SK-N-SH treated with all-trans-retinoic acid at 6 μM for 48 hours (cell line): Measurements from ENCODE around the gene ZRANB2.

ENCODE experiments used
- ATAC-seq: fragments of 200-7000 bp; cut with Tn5 transposase; 3 replicates; pipeline ENCODE4 v1.9.1; 2020; ENCODE audit warnings: mild to moderate bottlenecking, moderate library complexity
- ARNTL ChIP-seq: fragments of 450-650 bp; formaldehyde crosslinking; IDR thresholded peaks from 2 replicates; pipeline ENCODE4 v1.5.0; 2020; ENCODE audit warnings: low read depth, mild to moderate bottlenecking, moderate library complexity, borderline replicate concordance
- BACH2 ChIP-seq: fragments of 250-450 bp; sonication (Bioruptor Pico); IDR thresholded peaks from 2 replicates; pipeline ENCODE4 v1.9.0; 2021; ENCODE audit warnings: mild to moderate bottlenecking, borderline replicate concordance
- CSDC2 ChIP-seq: fragments of 250-450 bp; sonication (Bioruptor Pico); IDR thresholded peaks from 2 replicates; pipeline ENCODE4 v1.5.0; 2020; ENCODE audit warnings: mild to moderate bottlenecking, moderate library complexity
- ESRRG ChIP-seq: fragments of 250-450 bp; sonication (Bioruptor Pico); IDR thresholded peaks from 2 replicates; pipeline ENCODE4 v1.6.1; 2021; ENCODE audit warnings: mild to moderate bottlenecking
- ISL1 ChIP-seq: fragments of 250-450 bp; sonication (Bioruptor Pico); IDR thresholded peaks from 2 replicates; pipeline ENCODE4 v2.1.2; 2022; ENCODE audit warnings: mild to moderate bottlenecking, moderate library complexity
- OSR1 ChIP-seq: fragments of 250-450 bp; sonication (Bioruptor Pico); IDR thresholded peaks from 2 replicates; pipeline ENCODE4 v1.8.0; 2022; ENCODE audit warnings: moderate library complexity, mild to moderate bottlenecking, inconsistent platforms
- PPARA ChIP-seq: fragments of 250-450 bp; sonication (Bioruptor Pico); IDR thresholded peaks from 2 replicates; pipeline ENCODE4 v1.5.0; 2020; ENCODE audit warnings: mild to moderate bottlenecking, borderline replicate concordance
- RARB ChIP-seq: fragments of 250-450 bp; sonication (Bioruptor Pico); IDR thresholded peaks from 2 replicates; pipeline ENCODE4 v1.8.0; 2021; ENCODE audit warnings: mild to moderate bottlenecking, moderate library complexity
- TCF4 ChIP-seq: fragments of 250-450 bp; sonication (Bioruptor Pico); IDR thresholded peaks from 2 replicates; pipeline ENCODE4 v1.8.0; 2021; ENCODE audit warnings: mild to moderate bottlenecking, moderate library complexity, borderline replicate concordance
- TOX ChIP-seq: fragments of 250-450 bp; sonication (Bioruptor Pico); IDR thresholded peaks from 2 replicates; pipeline ENCODE4 v1.8.0; 2021; ENCODE audit warnings: mild to moderate bottlenecking, moderate library complexity, borderline replicate concordance
- ZC3H10 ChIP-seq: fragments of 250-450 bp; sonication (Bioruptor Pico); IDR thresholded peaks from 2 replicates; pipeline ENCODE4 v1.5.1; 2021; ENCODE audit warnings: mild to moderate bottlenecking, moderate library complexity
- ZFP3 ChIP-seq: fragments of 250-450 bp; sonication (Bioruptor Pico); IDR thresholded peaks from 2 replicates; pipeline ENCODE4 v1.5.0; 2020; ENCODE audit warnings: mild to moderate bottlenecking, moderate library complexity
- ZFP30 ChIP-seq: fragments of 450-650 bp; formaldehyde crosslinking; IDR thresholded peaks from 2 replicates; pipeline ENCODE4 v1.5.0; 2022; ENCODE audit warnings: mild to moderate bottlenecking, moderate library complexity
- ZNF565 ChIP-seq: fragments of 450-650 bp; formaldehyde crosslinking; conservative IDR thresholded peaks from 2 replicates; pipeline ENCODE4 v1.5.0; 2020; ENCODE audit warnings: low read depth, mild to moderate bottlenecking, moderate library complexity
- ZNF70 ChIP-seq: fragments of 450-650 bp; formaldehyde crosslinking; IDR thresholded peaks from 2 replicates; pipeline ENCODE4 v1.5.0; 2020; ENCODE audit warnings: mild to moderate bottlenecking, moderate library complexity
- ZNF8 ChIP-seq: fragments of 450-650 bp; formaldehyde crosslinking; IDR thresholded peaks from 2 replicates; pipeline ENCODE4 v1.5.0; 2020; ENCODE audit warnings: mild to moderate bottlenecking, moderate library complexity
- TF ChIP-seq, protein P1 (sequence below): fragments of 250-450 bp; sonication (Bioruptor Pico); IDR thresholded peaks from 2 replicates; pipeline ENCODE4 v1.8.0; 2021; ENCODE audit warnings: low read depth, mild to moderate bottlenecking, moderate library complexity, borderline replicate concordance
- TF ChIP-seq, protein P2 (sequence below): fragments of 250-450 bp; sonication (Bioruptor Pico); IDR thresholded peaks from 2 replicates; pipeline ENCODE4 v1.5.1; 2020; ENCODE audit warnings: low read depth, mild to moderate bottlenecking, moderate library complexity
- TF ChIP-seq, protein P3 (sequence below): fragments of 250-450 bp; sonication (Bioruptor Pico); IDR thresholded peaks from 2 replicates; pipeline ENCODE4 v1.5.1; 2021; ENCODE audit warnings: mild to moderate bottlenecking, moderate library complexity
- TF ChIP-seq, protein P4 (sequence below): fragments of 250-450 bp; sonication (Bioruptor Pico); IDR thresholded peaks from 2 replicates; pipeline ENCODE4 v1.8.0; 2020; ENCODE audit warnings: mild to moderate bottlenecking, moderate library complexity, borderline replicate concordance

The ZRANB2 gene

DNA sequence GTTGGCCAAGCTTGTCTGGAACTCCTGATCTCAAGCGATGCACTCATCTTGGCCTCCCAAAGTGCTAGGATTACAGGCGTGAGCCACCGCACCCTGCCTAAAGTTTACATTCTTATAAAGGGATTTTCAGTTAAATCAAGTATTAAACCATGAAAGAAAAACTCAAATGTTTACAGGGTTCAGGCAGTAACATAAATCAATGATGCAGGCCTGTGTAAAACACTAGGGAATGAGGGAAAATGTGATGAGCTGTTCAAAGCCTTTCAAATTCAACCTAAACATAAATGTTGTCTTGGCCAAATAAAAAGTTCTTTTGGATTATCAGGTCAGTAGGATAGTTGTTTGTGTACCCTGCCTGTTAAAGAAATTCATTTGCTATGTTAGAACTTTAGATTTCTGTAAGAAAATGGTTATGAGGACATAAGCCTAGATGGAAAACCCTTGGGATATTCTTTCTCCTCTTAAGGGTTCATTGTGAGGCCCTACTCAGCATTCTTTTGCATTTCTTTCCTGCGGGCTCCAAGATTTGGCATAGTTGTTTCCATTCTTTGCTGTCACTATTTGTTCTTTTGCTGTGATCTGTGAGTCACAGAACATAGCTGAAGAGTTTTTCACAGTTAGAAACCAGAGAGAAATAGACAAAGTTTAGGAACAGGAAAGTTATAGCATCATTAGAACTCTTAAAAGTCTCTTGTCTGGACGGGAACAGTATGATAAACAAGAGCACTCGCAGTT lies 8.9 kb upstream of the ZRANB2 start (continued):
- TF ChIP-seq, protein P1, sequence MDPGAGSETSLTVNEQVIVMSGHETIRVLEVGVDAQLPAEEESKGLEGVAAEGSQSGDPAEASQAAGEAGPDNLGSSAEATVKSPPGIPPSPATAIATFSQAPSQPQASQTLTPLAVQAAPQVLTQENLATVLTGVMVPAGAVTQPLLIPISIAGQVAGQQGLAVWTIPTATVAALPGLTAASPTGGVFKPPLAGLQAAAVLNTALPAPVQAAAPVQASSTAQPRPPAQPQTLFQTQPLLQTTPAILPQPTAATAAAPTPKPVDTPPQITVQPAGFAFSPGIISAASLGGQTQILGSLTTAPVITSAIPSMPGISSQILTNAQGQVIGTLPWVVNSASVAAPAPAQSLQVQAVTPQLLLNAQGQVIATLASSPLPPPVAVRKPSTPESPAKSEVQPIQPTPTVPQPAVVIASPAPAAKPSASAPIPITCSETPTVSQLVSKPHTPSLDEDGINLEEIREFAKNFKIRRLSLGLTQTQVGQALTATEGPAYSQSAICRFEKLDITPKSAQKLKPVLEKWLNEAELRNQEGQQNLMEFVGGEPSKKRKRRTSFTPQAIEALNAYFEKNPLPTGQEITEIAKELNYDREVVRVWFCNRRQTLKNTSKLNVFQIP (CRISPR knock-in tag) = no peak
- TF ChIP-seq ZNF565 (CRISPR knock-in tag) (no peak), TOX (CRISPR knock-in tag) (no peak), BACH2 (CRISPR knock-in tag) (no peak), PPARA (CRISPR knock-in tag) (no peak), ZFP30 (CRISPR knock-in tag) (no peak), RARB (CRISPR knock-in tag) (no peak)

DNA sequence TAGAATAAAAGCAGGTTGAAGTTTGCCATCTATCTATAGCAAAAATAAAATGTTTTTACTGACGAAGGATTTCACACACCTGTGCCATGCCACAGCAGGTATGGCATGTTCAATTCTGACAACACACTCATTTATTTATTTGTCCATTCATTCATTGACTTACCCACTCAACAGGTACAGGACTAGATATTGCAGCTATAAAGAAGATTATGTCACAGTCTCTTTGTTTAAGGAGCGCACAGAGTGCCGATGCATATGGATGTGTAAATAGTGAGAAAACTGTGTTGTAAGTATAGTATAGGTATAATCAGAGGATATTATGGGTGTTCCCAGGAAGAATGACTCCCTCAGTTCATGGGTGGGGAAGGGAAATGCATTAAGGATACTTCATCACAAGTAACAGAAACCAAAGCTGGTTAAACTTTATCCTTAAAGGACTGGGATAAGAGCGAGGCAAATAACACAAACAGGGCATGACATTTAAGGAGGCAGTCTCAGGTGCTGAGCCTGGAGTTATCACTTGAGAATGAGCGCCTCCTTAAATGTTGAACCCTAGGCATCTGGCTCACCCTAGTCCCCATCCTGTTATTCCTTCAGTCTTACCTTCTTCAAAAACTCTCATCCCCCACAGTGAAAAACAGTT lies 7.9 kb upstream of the ZRANB2 start:
- TF ChIP-seq, protein P2, sequence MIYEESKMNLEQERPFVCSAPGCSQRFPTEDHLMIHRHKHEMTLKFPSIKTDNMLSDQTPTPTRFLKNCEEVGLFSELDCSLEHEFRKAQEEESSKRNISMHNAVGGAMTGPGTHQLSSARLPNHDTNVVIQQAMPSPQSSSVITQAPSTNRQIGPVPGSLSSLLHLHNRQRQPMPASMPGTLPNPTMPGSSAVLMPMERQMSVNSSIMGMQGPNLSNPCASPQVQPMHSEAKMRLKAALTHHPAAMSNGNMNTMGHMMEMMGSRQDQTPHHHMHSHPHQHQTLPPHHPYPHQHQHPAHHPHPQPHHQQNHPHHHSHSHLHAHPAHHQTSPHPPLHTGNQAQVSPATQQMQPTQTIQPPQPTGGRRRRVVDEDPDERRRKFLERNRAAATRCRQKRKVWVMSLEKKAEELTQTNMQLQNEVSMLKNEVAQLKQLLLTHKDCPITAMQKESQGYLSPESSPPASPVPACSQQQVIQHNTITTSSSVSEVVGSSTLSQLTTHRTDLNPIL (CRISPR knock-in tag) = no peak
- TF ChIP-seq RARB (CRISPR knock-in tag) (no peak), TOX (CRISPR knock-in tag) (no peak)
- no peak for ATAC-seq

DNA sequence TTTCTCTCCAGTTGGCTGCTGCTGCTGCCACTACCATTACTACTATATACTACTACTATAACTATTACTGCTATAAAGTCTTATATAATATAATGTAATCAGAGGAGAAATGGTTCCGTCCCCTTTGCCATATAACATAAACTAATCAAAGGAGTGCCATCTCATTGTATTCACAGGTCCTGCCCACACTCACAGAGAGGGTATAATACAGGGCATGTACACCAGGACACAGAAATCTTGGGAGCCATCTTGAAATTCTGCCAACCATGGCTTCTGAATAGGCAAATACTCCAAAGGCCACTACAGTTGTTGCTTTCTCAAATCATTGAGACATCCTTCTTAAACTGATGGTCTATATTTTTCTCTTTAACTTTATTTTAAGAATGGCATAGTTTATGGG lies 6.9 kb upstream of the ZRANB2 start:
- ATAC-seq = no peak
- TF ChIP-seq ZNF8 (CRISPR knock-in tag) (no peak), ZNF70 (CRISPR knock-in tag) (no peak), TOX (CRISPR knock-in tag) (no peak)
- TF ChIP-seq, protein P3, sequence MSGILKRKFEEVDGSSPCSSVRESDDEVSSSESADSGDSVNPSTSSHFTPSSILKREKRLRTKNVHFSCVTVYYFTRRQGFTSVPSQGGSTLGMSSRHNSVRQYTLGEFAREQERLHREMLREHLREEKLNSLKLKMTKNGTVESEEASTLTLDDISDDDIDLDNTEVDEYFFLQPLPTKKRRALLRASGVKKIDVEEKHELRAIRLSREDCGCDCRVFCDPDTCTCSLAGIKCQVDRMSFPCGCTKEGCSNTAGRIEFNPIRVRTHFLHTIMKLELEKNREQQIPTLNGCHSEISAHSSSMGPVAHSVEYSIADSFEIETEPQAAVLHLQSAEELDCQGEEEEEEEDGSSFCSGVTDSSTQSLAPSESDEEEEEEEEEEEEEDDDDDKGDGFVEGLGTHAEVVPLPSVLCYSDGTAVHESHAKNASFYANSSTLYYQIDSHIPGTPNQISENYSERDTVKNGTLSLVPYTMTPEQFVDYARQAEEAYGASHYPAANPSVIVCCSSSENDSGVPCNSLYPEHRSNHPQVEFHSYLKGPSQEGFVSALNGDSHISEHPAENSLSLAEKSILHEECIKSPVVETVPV (CRISPR knock-in tag) = no peak
- TF ChIP-seq, protein P4, sequence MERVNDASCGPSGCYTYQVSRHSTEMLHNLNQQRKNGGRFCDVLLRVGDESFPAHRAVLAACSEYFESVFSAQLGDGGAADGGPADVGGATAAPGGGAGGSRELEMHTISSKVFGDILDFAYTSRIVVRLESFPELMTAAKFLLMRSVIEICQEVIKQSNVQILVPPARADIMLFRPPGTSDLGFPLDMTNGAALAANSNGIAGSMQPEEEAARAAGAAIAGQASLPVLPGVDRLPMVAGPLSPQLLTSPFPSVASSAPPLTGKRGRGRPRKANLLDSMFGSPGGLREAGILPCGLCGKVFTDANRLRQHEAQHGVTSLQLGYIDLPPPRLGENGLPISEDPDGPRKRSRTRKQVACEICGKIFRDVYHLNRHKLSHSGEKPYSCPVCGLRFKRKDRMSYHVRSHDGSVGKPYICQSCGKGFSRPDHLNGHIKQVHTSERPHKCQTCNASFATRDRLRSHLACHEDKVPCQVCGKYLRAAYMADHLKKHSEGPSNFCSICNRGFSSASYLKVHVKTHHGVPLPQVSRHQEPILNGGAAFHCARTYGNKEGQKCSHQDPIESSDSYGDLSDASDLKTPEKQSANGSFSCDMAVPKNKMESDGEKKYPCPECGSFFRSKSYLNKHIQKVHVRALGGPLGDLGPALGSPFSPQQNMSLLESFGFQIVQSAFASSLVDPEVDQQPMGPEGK (CRISPR knock-in tag) = no peak

DNA sequence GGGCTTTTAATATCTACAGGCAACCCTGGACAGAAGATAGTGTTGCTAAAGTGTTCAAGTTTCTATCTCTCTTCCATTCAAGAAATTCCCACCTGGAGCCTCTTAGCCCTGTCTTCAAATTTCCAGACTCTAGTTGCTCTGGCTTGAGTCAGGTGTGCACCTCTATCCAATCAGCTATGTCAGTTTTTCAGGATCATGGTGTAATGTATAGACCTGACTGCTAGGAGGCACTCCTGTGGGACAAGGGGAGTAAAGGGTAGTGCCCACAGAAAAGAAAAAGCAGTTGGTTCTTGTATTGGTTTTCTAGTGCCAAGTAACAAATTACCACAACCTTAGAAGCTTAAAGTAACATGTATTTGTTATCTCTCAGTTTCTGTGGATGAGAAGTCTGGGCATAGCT lies 6.2 kb upstream of the ZRANB2 start:
- TF ChIP-seq ZNF8 (CRISPR knock-in tag) (no peak), PPARA (CRISPR knock-in tag) (no peak), ARNTL (CRISPR knock-in tag) (no peak), ZFP3 (CRISPR knock-in tag) (no peak), ZC3H10 (no peak), ZFP30 (CRISPR knock-in tag) (no peak), RARB (CRISPR knock-in tag) (no peak), TOX (CRISPR knock-in tag) (no peak), TCF4 (CRISPR knock-in tag) (no peak), ESRRG (CRISPR knock-in tag) (no peak), ISL1 (CRISPR knock-in tag) (no peak), BACH2 (CRISPR knock-in tag) (no peak), ZNF70 (CRISPR knock-in tag) (no peak), OSR1 (CRISPR knock-in tag) (no peak), CSDC2 (CRISPR knock-in tag) (no peak)
- TF ChIP-seq, protein P3 (CRISPR knock-in tag) = no peak
- TF ChIP-seq, protein P1 (CRISPR knock-in tag) = no peak
- TF ChIP-seq, protein P2 (CRISPR knock-in tag) = no peak
- TF ChIP-seq, protein P4 (CRISPR knock-in tag) = no peak
- ATAC-seq = no peak
